SU-DHL-6 (cell line): ENCODE data around the gene GLMN.

Experiments used
- H2AFZ ChIP-seq: fragments of 200-600 bp; sonication (generic); 2 replicates; pipeline ENCODE4 v1.6.1; 2014; ENCODE audit warnings: low read depth, mild to moderate bottlenecking, moderate library complexity, mixed read lengths, antibody characterized with exemption, low read length; ENCODE audit not compliant: severe bottlenecking
- H3F3A ChIP-seq: fragments of 200-600 bp; shearing (Covaris generic); 2 replicates; pipeline ENCODE4 v1.6.0; 2016; ENCODE audit warnings: antibody characterized with exemption, mild to moderate bottlenecking; ENCODE audit not compliant: insufficient read depth
- H3K27ac ChIP-seq: fragments of 200-600 bp; sonication (generic); 2 replicates; pipeline ENCODE4 v1.5.1; 2016; ENCODE audit warnings: low read depth, mild to moderate bottlenecking, low read length, moderate library complexity, mixed read lengths
- H3K27me3 ChIP-seq: fragments of 200-600 bp; sonication (generic), shearing (Covaris generic); 2 replicates; pipeline ENCODE4 v1.6.0; 2014; ENCODE audit warnings: mild to moderate bottlenecking, low read length
- H3K36me3 ChIP-seq: fragments of 200-600 bp; sonication (generic); 2 replicates; pipeline ENCODE4 v1.6.1; 2014; ENCODE audit warnings: mild to moderate bottlenecking, low read length, mixed read lengths
- H3K4me2 ChIP-seq: fragments of 300-600, 200-600 bp; shearing (Covaris generic), sonication (generic); 2 replicates; pipeline ENCODE4 v1.6.0; 2014; ENCODE audit warnings: low read length, low read depth, mild to moderate bottlenecking; ENCODE audit not compliant: poor library complexity, severe bottlenecking
- H3K4me3 ChIP-seq: fragments of 200-600 bp; sonication (generic); 2 replicates; pipeline ENCODE4 v1.5.1; 2014; ENCODE audit warnings: antibody characterized with exemption, low read length, mild to moderate bottlenecking, mixed read lengths; ENCODE audit not compliant: insufficient read depth, poor library complexity, severe bottlenecking
- H3K79me2 ChIP-seq: fragments of 200-600 bp; sonication (generic); 2 replicates; pipeline ENCODE4 v1.6.1; 2014; ENCODE audit warnings: mild to moderate bottlenecking, low read length, moderate library complexity; ENCODE audit not compliant: insufficient read depth
- H3K9ac ChIP-seq: fragments of 200-600 bp; sonication (generic); 2 replicates; pipeline ENCODE4 v1.7.0; 2014; ENCODE audit warnings: mild to moderate bottlenecking, low read length
- H3K9me2 ChIP-seq: fragments of 200-600 bp; sonication (generic); replicated peaks from 2 replicates; pipeline ENCODE4 v1.6.1; 2014; ENCODE audit warnings: low read length; ENCODE audit not compliant: insufficient read depth
- H3K9me3 ChIP-seq: fragments of 200-600 bp; sonication (generic); 2 replicates; pipeline ENCODE4 v1.6.1; 2014; ENCODE audit warnings: low read length, mixed read lengths; ENCODE audit not compliant: insufficient read depth
- H4K20me1 ChIP-seq: fragments of 200-600 bp; sonication (generic); 2 replicates; pipeline ENCODE4 v1.6.1; 2014; ENCODE audit warnings: low read depth, mild to moderate bottlenecking, antibody characterized with exemption, low read length, moderate library complexity, mixed read lengths
- CTCF ChIP-seq: fragments of 200-600 bp; sonication (generic); IDR thresholded peaks from one replicate; pipeline ENCODE4 v1.5.1; 2017; ENCODE audit warnings: antibody characterized with exemption, mild to moderate bottlenecking, low read length, moderate library complexity; ENCODE audit not compliant: insufficient read depth, poor library complexity, severe bottlenecking
- EZH2phosphoT487 ChIP-seq: fragments of 200-600 bp; sonication (generic), shearing (Covaris generic); conservative IDR thresholded peaks from 2 replicates; pipeline ENCODE4 v1.6.1; 2018; ENCODE audit warnings: mild to moderate bottlenecking, antibody characterized with exemption, low read length, moderate library complexity, mixed read lengths

Gene GLMN

GRCh38 chr1:92277105-92277723 is 21.6 kb downstream of the GLMN start:
- Histone ChIP-seq H3K9me3 (no peaks in the 10 kb centered on the region), H3F3A (no peaks in the 10 kb centered on the region), H3K9me2 (no peaks in the 10 kb centered on the region), H3K4me2 (no peak overlapping the region), H3K27me3 (no peaks in the 10 kb centered on the region), H3K27ac (no peak overlapping the region), H2AFZ (no peak overlapping the region), H3K36me3 (no peaks in the 10 kb centered on the region; the same call in 1 of the 2 replicates), H3K4me3 (no peak overlapping the region), H3K79me2 (no peaks in the 10 kb centered on the region), H3K9ac (no peak overlapping the region), H4K20me1 (no peaks in the 10 kb centered on the region)
- TF ChIP-seq CTCF = no peak
- no peak for TF ChIP-seq EZH2phosphoT487

DNA sequence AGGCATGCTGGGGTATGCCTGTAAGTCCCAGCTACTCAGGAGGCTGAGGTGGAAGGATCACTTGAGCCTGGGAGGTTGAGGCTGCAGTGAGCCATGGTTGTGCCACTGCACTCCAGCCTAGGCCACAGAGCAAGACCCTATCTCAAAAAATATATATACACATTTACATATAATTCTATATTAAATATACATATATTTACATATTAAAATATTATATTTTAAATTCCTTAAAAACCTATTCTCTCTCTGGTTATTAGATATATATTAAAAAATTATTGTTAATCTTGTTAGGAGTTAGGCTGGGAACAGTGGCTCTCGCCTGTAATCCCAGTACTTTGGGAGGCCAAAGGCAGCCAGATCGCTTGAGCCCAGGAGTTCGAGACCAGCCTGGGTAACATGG is 22.7 kb downstream of the GLMN start:
- H3K4me3 ChIP-seq = no peak overlapping the region
- no peak overlapping the region for H3K4me2 ChIP-seq
- H3K79me2 ChIP-seq = no peaks in the 10 kb centered on the region
- no peaks in the 10 kb centered on the region for H3K27me3 ChIP-seq
- no peak overlapping the region for H3K9ac ChIP-seq
- TF ChIP-seq CTCF = no peak
- no peak for TF ChIP-seq EZH2phosphoT487
- no peak overlapping the region for H3K27ac ChIP-seq
- H4K20me1 ChIP-seq = no peaks in the 10 kb centered on the region
- H3F3A ChIP-seq = no peaks in the 10 kb centered on the region
- no peaks in the 10 kb centered on the region for H3K9me3 ChIP-seq
- no peaks in the 10 kb centered on the region for H3K9me2 ChIP-seq
- no peaks in the 10 kb centered on the region; the same call in 1 of the 2 replicates for H3K36me3 ChIP-seq
- H2AFZ ChIP-seq = no peak overlapping the region

GRCh38 chr1:92274939-92275338 is 23.8 kb downstream of the GLMN start:
- Histone ChIP-seq H3K4me2 (no peak overlapping the region), H3K9me3 (no peaks in the 10 kb centered on the region), H3K9ac (no peak overlapping the region), H3K27ac (no peak overlapping the region), H3K4me3 (no peak overlapping the region), H3F3A (no peaks in the 10 kb centered on the region), H3K36me3 (no peaks in the 10 kb centered on the region; the same call in 1 of the 2 replicates), H3K9me2 (no peaks in the 10 kb centered on the region), H4K20me1 (no peaks in the 10 kb centered on the region), H3K27me3 (no peaks in the 10 kb centered on the region), H3K79me2 (no peaks in the 10 kb centered on the region), H2AFZ (no peak overlapping the region)
- TF ChIP-seq EZH2phosphoT487 (no peak), CTCF (no peak)
